ENCODE measurements around the gene ANAPC1. TPM values are rescaled to one million over a fixed set of nuclear protein-coding genes. Genes with fewer than 3 reads are reported as not detected.

ANAPC1 gene
- total and polyA plus RNA-seq, 2 donors (not counting 1 experiment from before 2014, with no cell fraction given), result 16.4 to 69.3 TPM

- TF ChIP-seq EZH2 (IDR thresholded peaks at IDR 0.05; ENCODE audit: borderline replicate concordance, insufficient read depth, low read depth, low read length, poor library complexity, severe bottlenecking) (no peak), CTCF (IDR thresholded peaks at IDR 0.05) (no peak)
- no peak overlapping the region for H3K4me3 Mint-ChIP-seq
- Histone ChIP-seq H4K20me1 (ENCODE audit: control insufficient read depth, insufficient read depth, low read length, poor library complexity, severe bottlenecking) (no peaks in the 10 kb centered on the region), H3K27ac (ENCODE audit: low read length in 2 of 2) (no peak overlapping the region), H3K27me3 (replicated peaks in 1 of 4; ENCODE audit: control extremely low read depth in 1 of 4, control insufficient read depth in 3 of 4, insufficient read depth in 4 of 4, low read length in 3 of 4) (peaks cover 0 to 9% (median 2%) of the 10 kb centered on the region in 4 experiments), H3K79me2 (ENCODE audit: control insufficient read depth, insufficient read depth, low read length) (no peaks in the 10 kb centered on the region), H3K36me3 (replicated peaks in 1 of 2; ENCODE audit: control extremely low read depth in 1 of 2, control insufficient read depth in 1 of 2, extremely low read depth in 1 of 2, insufficient read depth in 2 of 2, low read length in 1 of 2) (no peaks in the 10 kb centered on the region), H3K9me3 (ENCODE audit: control extremely low read depth in 1 of 3, control insufficient read depth in 2 of 3, insufficient read depth in 1 of 3, low read length in 2 of 3) (no peaks in the 10 kb centered on the region), H3K4me2 (replicated peaks; ENCODE audit: low read depth, low read length, poor library complexity, severe bottlenecking) (no peak overlapping the region), H3K9ac (ENCODE audit: low read length) (no peak overlapping the region), H3K4me3 (ENCODE audit: control extremely low read depth in 1 of 5, extremely low read depth in 1 of 5, insufficient read depth in 1 of 5, low read depth in 2 of 5, low read length in 4 of 5) (no peak overlapping the region), H2AFZ (ENCODE audit: insufficient read depth, low read depth, low read length, poor library complexity, severe bottlenecking) (no peak overlapping the region), H3K4me1 (ENCODE audit: control insufficient read depth in 2 of 2, insufficient read depth in 2 of 2, low read length in 2 of 2) (peaks cover 13 to 15% of the 10 kb centered on the region in 2 donors)
- H3K9me3 Mint-ChIP-seq (ENCODE audit: insufficient read depth), result no peaks in the 10 kb centered on the region
- 99% methylated on average over 9 of the region's 10 CpGs for WGBS (ENCODE audit: insufficient coverage)
- ChIA-PET CTCF (interaction anchor here (1.5 kb wide), 1 partner anchor 17 kb away, joined by 4 read pairs; no protein-coding TSS in a partner anchor), POLR2A (interaction anchor here (0.7 kb wide), 1 partner anchor 151 kb away, joined by 9 read pairs; no protein-coding TSS in a partner anchor)
- no peak for DNase-seq
- H3K27ac Mint-ChIP-seq, result no peak overlapping the region
- intact Hi-C loops (cut with micrococcal nuclease), result no loop called here
- H3K4me1 Mint-ChIP-seq, result peaks cover 19% of the 10 kb centered on the region
- ATAC-seq (ENCODE audit: low read depth), result no peak
- H3K27me3 Mint-ChIP-seq, result peaks cover 14% of the 10 kb centered on the region
Observed at GRCh38 chr2:111904726-111905474, 20.9 kb upstream of the ANAPC1 start.

- Histone ChIP-seq H3K27ac (ENCODE audit: low read length in 2 of 2) (no peak overlapping the region), H3K36me3 (replicated peaks in 1 of 2; ENCODE audit: control extremely low read depth in 1 of 2, control insufficient read depth in 1 of 2, extremely low read depth in 1 of 2, insufficient read depth in 2 of 2, low read length in 1 of 2) (no peaks in the 10 kb centered on the region), H3K4me3 (ENCODE audit: control extremely low read depth in 1 of 5, extremely low read depth in 1 of 5, insufficient read depth in 1 of 5, low read depth in 2 of 5, low read length in 4 of 5) (no peak overlapping the region), H4K20me1 (ENCODE audit: control insufficient read depth, insufficient read depth, low read length, poor library complexity, severe bottlenecking) (no peaks in the 10 kb centered on the region), H3K9me3 (ENCODE audit: control extremely low read depth in 1 of 3, control insufficient read depth in 2 of 3, insufficient read depth in 1 of 3, low read length in 2 of 3) (peaks cover 0 to 4% (median 0%) of the 10 kb centered on the region in 3 donors), H3K4me2 (replicated peaks; ENCODE audit: low read depth, low read length, poor library complexity, severe bottlenecking) (no peak overlapping the region), H3K9ac (ENCODE audit: low read length) (no peak overlapping the region), H3K4me1 (ENCODE audit: control insufficient read depth in 2 of 2, insufficient read depth in 2 of 2, low read length in 2 of 2) (peaks cover 22 to 23% of the 10 kb centered on the region in 2 donors), H3K79me2 (ENCODE audit: control insufficient read depth, insufficient read depth, low read length) (no peaks in the 10 kb centered on the region), H2AFZ (ENCODE audit: insufficient read depth, low read depth, low read length, poor library complexity, severe bottlenecking) (no peak overlapping the region), H3K27me3 (replicated peaks in 1 of 4; ENCODE audit: control extremely low read depth in 1 of 4, control insufficient read depth in 3 of 4, insufficient read depth in 4 of 4, low read length in 3 of 4) (peaks cover 0 to 18% (median 8%) of the 10 kb centered on the region in 4 experiments)
- no peak for ATAC-seq (ENCODE audit: low read depth)
- ChIA-PET POLR2A (no interaction called here), CTCF (interaction anchor here (0.9 to 1.5 kb wide), 2 partner anchors 16 to 143 kb away, joined by 3 to 4 read pairs; no protein-coding TSS in a partner anchor)
- H3K27me3 Mint-ChIP-seq, result peaks cover 17% of the 10 kb centered on the region
- no CpG with 5 or more reads among the region's 5 CpGs for WGBS (ENCODE audit: insufficient coverage)
- H3K4me3 Mint-ChIP-seq, result no peak overlapping the region
- H3K27ac Mint-ChIP-seq, result no peak overlapping the region
- DNase-seq, result no peak
- H3K9me3 Mint-ChIP-seq (ENCODE audit: insufficient read depth), result no peaks in the 10 kb centered on the region
- no peak for TF ChIP-seq EZH2 (IDR thresholded peaks at IDR 0.05; ENCODE audit: borderline replicate concordance, insufficient read depth, low read depth, low read length, poor library complexity, severe bottlenecking)
- TF ChIP-seq CTCF (IDR thresholded peaks at IDR 0.05), result no peak
- H3K4me1 Mint-ChIP-seq, result peaks cover 26% of the 10 kb centered on the region
- intact Hi-C loops (cut with micrococcal nuclease), result no loop called here
Observed at GRCh38 chr2:111903930-111904439, 20.0 kb upstream of the ANAPC1 start.
